GM04503 (cell line): Measurements from ENCODE around the gene PCK1.

Experiments used
- DNase-seq: peaks from one replicate; pipeline ENCODE4 v3.0.0-alpha.2; 2012; ENCODE audit warnings: low read depth

The PCK1 gene

DNA sequence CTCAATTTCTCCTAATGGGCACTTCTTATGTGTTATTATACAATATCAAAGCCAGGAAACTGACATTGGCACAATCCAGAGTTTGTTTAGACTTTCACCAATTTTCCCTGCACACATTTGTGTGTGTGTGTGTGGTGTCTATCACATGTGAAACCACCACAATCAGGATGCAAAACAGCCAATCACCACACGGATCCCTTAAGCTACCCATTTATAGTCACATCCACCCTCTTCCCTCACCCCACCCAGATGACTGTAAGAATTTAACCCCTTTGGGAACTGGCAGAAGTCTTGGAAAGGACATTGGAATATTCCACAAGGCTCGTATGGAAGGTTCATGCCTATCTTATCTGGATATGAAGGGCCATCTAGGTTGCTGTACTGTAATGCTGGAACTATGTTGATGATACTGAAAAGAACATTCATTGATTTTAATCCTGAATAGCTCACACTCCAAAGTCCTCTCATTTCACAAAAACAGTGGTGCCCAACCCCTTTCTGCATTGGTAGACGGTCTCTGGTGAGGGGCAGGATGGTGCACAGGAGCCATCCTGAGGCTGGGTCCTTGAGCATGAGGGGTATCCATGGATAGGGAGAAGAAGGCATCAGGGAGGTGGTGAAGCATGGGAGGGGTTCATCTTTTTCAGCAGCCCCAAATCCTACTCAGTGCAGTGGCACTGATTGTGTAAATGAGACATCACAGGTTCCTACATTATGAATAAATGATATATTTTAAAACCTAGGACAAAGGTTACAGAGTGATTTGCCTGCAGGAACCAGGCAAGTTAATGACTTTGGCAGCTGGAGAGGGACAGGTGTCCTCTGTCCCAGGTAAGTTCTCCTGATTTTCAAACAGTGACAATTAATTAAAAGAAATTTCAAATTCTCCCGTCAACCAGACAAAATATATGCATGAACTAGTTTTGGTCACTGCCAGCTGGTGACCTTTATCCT, 23.9 kb upstream of the PCK1 start:
- no peak for DNase-seq

DNA sequence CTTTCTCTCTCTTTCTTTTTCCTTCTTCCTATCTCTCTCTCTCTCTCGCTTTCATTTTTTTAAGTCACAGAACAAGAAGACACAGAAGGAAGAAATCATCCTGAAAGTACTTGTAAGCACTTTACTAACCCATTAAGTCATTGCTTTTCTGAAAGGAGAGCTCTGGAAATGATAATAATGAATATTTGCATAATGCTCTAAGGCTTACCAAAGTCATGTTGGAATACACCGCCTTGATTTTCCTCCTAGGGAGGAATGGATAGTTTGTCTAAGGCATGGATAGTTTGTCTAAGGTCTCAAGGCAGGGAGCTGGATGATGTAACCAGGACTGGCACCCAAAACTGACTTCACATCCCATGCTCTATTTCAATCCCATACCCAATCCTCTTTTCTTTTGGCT, 23.1 kb upstream of the PCK1 start:
- no peak for DNase-seq

DNA sequence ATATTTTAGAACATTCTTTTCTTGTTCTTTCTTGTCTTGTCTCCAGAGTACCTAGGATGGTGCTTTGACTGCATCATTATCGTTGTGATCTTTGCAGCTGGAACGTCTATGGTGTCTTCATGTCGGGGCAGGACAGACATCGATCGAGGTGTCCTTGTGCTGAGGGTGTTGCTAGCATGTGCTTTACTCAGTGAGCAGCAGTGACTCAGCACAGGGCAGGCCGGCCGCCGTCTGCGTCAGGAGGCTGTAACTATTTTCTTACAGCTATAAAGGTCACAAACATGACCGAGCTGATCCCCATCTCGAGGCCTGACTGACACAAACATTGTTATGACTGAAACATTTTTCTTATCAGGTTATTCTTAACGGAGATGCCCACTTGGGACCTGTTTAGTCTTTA, 21.0 kb upstream of the PCK1 start:
- no peak for DNase-seq

DNA sequence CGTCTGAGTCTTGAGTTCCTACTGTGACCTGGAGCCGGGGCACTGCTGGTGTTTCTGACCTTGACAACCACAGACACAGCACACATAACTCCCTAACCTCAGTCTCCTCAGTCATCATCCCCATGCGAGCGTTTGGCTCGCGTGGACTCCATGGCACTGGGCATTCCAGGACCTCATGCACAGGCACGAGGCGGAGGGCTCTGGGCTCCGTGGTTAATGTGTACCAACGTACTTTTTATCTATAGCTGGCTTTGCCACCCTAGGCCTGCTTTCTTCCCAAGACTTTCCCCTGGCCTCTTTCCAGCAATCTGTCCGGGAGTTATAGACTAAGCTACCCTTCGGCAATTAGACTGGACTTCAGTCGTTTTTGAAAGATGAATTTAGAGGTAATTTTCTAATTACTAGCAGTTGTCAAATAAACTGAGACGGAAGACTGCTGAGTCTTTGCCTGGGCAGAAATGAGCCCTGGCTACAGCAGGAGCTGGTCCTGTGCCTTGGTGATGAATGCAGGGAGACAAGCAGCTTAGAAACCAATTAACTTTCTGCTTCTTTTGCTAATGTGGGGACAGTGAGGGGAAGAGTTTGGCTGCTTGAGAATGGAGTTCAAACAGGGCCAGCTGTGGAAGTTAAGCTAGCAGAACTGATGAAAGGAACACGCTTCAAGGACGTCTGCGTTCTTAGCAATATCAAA, 19.9 kb upstream of the PCK1 start:
- DNase-seq = no peak

DNA sequence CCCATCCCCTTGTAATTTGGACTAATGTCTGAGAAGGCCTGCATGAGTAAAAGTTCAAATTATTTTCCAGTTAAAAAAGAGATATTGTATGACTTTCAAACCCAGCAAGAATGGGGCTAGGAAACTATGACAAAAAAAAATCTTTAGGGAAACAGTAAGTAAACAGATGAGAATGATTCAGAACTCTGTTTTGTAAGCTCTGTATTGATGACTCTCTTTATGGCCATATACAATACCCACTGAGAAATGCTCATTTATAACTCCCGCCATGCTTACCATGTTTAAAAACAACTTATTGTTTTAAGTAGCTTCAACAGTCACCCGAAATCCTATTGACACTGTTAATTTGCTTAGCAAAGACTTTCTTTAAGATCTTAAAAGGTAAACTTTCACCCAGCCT, 17.2 kb upstream of the PCK1 start:
- DNase-seq = no peak

DNA sequence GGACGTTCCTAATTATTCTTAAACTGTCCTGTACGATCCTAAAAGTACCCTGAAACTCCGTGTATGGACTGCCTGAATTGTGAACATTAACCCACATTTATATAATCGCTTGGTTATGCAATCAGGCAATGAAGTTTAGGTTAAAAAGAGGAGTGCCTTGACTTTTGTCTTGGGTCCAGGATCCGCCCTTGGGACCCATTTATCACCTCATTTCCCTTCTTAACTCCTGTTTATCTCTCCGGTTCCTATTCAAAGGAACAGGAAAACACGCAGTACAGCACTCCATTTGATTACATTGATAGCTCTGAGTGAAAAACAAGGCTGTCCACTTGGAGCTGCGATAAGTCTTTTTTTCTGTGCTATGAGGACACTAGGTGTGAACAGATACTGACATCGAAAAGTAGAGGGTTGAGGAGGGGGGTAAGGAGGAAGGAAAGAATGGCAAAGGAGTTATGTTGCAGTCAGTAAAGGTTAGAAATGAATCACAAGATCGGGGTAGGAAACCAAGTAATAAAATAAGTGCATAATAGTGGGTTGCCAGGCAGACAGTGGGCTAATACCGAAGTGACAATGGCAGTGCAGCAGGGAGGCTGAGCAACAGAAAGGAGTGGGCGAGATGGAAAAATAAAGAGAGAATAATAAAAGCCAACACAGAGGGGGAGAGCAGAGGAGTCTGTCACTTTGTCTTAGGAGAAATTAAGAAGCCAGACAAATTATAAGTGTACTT, 15.9 kb upstream of the PCK1 start:
- DNase-seq = no peak

DNA sequence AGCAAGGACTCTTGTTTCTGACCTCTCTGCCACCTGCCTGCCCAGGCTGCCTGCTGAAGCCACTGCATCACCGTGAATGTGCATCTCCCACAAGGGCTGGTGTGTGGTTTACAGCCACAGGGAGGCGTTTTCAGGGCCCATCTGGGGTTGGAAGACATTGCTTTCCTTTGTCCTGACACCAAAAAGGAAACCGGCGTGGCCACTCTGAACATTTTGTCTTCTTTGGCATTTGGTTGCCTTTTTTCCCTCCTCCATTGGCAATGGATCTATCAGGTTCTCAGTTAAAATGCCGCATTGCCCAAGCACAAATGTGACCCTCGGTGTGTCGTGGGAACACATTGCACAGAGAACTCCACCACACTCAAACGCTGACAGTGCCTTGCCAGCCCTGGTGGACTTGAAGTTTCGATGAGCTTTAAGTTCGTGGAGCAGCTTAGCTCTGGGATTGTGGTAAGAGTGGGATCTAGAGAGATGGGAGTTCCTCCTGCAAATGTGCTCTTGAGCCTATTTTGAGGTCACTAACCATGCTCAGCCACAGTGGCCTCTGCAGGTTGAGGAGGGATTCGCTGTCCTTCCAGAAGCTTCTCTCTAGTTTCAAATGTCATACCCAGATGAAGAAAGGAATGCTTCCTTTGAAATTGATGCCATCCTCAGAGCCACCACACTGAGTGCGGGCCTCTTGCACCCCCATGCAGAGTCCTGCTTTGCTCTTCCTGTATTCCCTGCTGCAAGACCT, 14.8 kb upstream of the PCK1 start:
- no peak for DNase-seq

DNA sequence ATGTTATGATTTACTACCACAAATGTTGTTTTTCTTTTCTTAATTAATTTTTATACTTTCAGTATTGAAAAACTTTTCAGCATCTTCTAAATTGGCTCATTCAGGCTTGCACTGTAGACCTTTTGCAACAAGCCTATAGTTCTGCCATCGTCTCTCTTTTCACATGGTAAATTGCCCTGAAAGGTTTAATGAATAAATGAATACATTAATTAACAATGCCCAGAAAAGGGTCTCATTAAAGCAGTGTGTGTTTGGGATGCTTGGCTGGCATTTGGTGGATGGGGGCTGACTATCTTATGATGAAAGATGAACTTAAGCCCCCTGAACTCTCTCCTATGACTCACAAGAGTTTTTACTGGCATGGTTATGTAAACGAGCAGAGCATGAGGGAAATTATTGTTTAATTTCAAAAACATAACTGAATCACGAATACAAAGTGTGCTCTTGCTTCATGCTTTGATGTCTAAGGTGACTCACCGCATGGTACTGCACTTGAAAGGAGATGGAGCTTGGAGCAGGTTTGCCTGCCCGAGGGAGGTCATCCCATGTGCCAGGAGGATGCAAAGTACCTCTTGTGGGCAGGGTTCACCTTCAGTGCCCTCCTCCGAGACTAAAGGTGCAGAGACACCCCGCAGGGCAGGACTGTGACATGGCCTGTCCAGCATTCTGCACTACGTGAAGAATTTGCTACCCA, 13.8 kb upstream of the PCK1 start:
- DNase-seq = no peak

DNA sequence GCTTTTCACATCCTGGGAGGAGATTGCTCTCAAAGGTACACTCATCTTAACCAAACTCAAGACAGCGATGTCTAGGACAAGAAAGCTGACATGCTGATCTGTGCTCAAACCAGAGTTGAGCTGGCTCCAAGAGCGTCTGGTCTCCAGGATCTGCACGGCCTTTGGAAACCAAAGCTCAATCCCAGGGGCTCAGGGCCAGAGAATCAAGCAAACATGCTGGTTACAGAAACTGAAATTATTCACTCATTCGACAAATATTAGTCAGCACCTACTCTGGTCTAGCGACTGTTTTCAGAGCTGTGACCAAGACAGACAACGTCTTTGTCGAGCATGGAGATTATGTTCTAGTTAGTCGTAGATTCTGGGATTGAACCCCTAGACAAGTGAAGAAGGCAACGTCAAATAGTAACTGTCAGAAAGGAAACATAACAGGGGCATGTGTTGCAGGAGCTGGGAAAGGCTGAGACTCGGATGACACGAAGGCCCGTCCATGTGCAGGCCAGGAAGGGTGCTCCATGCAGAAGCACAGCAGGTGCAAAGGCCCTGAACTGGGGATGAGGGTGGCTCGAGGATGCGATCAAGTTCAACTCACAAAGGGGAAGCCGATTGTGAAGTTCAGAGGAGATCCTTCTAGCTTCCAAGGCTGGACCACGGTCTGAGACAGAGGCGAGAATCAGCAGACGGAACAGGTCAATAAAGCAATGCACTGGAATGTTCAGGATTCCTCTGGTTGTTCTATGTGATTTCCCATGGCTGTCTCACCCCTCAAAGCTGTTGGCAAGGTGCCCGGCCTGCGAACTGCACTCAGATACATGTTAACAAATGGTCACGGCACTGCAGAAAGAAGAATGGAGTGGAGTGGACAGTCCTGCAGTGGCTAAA, 12.5 kb upstream of the PCK1 start:
- DNase-seq = no peak

DNA sequence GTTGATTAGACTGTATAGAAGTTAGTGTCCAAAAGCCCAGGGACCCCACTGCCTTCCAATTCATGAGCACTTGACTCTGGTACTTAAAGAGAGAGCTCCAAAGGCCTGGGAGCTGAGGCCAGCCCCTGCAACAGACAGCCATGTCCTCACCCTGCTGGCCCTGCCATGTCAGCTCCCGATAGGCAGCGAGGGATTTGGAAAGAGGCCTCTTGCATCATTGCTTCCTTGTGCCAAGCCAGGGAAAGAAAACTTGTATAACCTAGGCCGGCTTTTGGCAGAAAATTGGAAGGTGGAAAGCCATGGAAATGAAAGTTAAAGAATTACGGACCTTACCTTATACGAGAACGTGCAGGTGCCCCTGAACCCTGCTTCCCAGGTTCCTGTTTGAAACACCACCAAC, 8.4 kb upstream of the PCK1 start:
- DNase-seq = no peak

DNA sequence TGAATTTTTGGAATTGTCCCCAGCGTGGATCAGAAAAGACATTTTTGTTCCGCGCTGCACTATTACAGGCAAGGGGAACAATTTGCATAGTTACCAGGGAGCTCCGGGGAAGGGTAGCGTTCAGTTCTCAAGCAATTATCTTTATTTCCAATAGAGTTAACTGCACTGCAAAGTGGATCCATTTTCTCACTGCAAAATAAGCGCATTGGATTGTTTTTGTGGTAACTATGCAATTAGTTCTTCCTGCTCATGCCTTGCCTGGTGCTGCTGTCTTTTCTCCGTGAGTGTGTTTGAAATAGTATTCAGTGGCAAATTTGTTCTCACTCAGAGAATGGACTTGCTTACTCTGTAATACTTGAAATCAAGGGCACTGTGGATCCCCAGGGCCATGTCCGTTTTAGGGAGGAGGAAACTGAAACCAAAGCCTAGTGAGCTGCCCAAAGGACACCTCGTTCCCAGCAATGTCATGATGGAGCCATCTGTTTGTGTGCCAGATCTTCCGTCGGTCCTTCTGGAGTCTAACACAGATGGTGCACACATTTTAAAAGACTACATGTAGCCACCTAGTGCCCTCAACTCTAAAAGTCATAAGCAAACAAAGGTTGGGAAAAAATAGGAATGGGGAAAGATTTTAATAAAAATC, 7.4 kb upstream of the PCK1 start:
- no peak for DNase-seq

DNA sequence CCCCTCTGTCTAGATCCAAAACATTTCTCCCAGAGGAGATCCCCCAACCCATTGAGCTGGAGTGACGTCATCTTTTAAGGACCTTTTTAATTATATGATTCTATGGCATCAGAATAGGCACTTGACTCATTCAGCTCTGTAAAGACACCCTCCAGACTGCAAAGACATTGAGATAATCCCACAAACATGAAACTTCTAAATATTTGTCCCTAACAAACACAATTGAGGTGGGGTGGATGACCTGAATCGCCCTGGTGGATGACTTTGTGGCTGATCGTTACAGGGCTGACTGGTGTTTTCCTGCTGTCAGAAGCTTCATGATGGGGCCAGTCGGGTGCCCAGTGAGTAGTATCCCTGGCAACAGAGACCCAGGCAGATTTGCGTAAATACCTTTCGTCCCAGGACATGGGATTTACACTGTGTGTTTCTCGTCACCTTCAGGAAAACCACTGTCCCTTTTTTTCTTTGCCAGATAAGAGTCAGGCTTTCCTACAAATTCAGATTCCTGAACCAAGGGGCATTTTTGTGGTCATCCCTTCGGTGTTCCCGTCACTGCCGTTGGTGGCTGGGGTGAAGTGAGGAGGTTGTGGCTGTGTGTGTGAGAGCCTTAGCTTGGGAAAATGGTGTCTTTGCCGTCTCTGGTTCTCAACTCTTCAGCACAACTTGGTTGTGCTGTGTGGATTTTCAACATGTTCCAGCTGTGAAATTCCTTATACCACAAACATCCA, 5.3 kb upstream of the PCK1 start:
- DNase-seq = no peak

DNA sequence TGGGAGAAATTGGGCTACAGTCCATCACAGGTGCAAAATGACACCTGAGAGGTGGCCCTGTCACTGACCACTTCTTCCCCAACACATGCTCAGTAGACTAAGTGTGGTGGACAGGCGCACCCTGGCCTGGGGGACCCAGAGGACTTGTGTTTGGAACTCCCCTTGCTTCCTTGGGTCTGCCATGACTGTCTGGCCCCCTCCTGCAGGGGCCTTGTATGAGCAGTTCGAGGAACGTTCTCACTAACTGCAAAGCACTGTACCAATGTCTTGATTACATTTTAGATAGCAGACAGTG, 4.0 kb upstream of the PCK1 start:
- no peak for DNase-seq

DNA sequence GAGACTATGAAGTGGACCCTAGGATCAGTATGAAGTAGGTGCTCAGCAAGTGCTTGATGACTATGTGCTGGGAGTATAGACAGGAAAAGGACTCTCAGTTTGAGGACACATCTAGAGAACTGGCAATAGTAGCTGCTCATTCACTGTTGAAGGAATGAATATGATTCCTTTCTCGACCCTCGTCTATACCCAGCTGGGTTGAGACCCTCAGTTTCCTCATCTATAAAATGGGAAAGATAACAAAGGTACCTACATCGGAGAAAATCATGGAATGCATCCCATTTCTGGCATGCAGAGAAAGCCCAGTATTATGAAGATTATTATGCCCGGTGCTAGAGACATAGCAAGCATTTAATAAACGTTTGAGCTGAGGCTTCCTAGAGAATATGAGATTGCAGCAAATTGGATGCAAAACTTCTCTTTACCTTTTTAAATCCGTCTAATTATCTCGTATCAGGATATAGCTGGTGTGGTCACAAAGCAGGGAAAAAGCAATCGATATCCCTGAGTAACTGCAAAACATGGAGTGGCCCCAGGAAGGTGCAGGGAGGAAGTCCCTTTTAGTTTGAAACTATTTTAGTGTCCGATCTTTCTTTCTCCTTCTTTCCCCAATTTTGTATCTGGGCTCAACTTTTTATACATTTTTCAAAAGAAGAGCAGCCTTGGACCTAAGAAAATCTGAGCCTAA, 2.8 kb upstream of the PCK1 start:
- DNase-seq = no peak

DNA sequence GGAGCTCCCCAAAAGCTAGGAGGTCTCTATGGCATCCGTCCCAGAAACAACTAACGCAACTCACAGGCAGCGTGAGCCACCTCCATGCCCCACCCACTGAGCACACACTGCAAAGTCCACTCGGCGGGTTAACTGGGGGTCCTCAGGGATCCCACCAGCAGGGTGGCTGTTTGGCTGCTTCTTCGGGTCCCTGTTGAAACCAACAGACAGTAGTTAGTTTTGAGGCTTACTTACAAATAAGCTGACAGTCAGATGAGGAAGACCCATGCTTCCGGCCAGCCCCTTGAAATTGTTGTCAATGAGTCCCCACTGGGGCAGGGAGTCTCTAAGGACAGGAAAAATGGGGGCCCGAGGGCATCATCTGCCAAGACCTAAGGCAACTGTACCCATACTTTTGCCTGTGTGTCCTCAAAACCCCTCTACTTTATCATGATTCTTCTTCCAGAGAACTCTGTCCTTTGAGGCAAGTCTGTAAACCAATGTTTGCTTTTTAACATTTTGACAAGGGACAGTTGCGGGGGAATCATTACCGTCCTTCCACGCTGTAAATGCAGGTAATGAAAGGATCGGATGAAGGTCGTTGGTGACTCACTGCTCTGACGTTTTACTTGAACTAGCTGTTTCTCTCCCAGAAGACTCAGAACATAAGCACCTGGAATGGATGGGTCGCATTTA, 2.2 kb upstream of the PCK1 start:
- DNase-seq = no peak

DNA sequence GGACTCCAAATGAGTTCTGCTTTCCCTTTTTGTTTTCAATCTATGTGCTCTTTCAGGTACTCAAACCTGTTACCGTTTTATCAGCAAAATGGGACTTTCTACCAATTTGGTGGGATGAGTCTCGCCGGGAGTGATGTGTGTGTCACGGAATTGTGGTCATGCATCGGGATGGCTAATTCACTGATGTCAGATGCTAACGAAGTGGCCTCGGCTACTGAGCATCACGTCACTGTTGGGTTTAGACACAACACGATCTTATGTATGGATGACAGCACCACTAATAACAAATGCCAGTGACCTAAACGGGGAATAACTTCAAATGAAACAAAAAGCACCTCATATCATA, 1.6 kb upstream of the PCK1 start:
- DNase-seq = no peak

DNA sequence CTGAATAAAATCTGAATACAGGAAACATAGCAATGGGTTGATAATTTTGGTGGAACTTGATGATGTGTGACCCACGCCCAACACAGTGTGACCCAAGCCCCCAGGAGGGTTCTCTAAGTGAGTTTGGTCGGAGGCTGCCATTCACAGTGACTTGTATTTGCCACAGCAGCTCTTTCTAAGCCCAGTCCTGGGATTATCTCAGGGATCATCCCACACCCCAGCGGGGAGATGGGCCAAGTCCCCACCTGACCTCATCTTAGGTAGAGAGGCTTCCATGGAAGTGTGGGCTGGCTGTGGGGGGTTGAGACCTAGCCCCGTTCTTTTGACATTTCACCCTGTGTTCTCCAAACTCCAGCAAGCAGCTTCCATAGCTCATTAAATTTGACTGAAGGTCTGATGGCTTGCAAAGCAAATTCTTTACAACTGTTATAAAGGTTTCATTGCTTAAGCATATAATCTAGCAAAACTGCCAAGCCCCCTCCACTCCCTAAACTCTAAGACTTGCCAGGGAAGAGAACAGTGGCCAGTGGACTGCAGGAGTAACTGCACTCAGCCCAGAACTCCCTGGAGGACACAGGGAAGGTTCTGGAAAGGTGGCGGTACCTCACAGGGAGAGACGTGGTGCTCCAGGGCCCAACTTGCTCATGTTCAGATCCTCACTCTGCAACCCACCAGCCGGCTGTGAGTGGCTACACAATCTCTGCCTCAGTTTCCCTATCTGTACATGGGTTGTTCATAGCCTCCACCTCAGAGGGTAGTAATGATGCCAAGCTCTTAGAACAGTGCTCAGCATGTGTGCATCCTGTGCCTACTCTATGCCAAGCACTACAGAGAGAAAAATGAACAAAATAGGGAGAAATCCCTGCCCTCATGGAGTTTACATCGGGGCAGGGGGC, 1.0 kb upstream of the PCK1 start:
- DNase-seq = no peak
